NOMO-1 treated with dmso at 0.1 percent for 144 hours (cell line): ENCODE results near the gene ESF1.

Source experiments
- DNase-seq: peaks from one replicate; lab custom pipeline; 2025; ENCODE audit not compliant: unreplicated experiment; lab: John Stamatoyannopoulos, UW

Gene ESF1

GRCh38 chr20:13784893-13785715 is at the start of gene ESF1, which contains the start of gene NDUFAF5:
Gene ESF1 (minus strand): TSS chr20:13784919. CDS start chr20:13783140, 1,779 bp downstream.
Gene NDUFAF5 (plus strand): TSS chr20:13785028. CDS start chr20:13785069, 41 bp downstream.
- peak; percentile 93 for DNase-seq

GRCh38 chr20:13831476-13831875 is 46.8 kb upstream of the ESF1 start:
- DNase-seq: no peak

- no peak for DNase-seq
These were observed 40.7 kb upstream of the ESF1 start for GRCh38 chr20:13825465-13825864.

- no peak for DNase-seq
These were observed 39.7 kb upstream of the ESF1 start for GRCh38 chr20:13824459-13824858.

- DNase-seq: no peak
These were observed 37.7 kb upstream of the ESF1 start for GRCh38 chr20:13822459-13822858.

- peak; percentile 24 for DNase-seq
These were observed 37.2 kb upstream of the ESF1 start for GRCh38 chr20:13821876-13822275.

GRCh38 chr20:13819885-13820645 is 35.3 kb upstream of the ESF1 start:
- no peak for DNase-seq

- DNase-seq: no peak
These were observed 32.6 kb upstream of the ESF1 start for GRCh38 chr20:13817342-13817741.

- no peak for DNase-seq
These were observed 32.0 kb upstream of the ESF1 start for GRCh38 chr20:13816757-13817156.

GRCh38 chr20:13814672-13815071 is 30.0 kb upstream of the ESF1 start:
- no peak for DNase-seq

GRCh38 chr20:13813910-13814309 is 29.2 kb upstream of the ESF1 start:
- no peak for DNase-seq

- DNase-seq: no peak
These were observed 25.7 kb upstream of the ESF1 start for GRCh38 chr20:13810446-13810845.

- DNase-seq: no peak
These were observed 25.1 kb upstream of the ESF1 start for GRCh38 chr20:13809855-13810254.

GRCh38 chr20:13809373-13809772 is 24.7 kb upstream of the ESF1 start:
- no peak for DNase-seq

- DNase-seq: no peak
These were observed 16.0 kb upstream of the ESF1 start for GRCh38 chr20:13800728-13801134.

GRCh38 chr20:13799974-13800373 is 15.3 kb upstream of the ESF1 start:
- DNase-seq: no peak

- DNase-seq: no peak
These were observed 14.3 kb upstream of the ESF1 start for GRCh38 chr20:13799040-13799439.

GRCh38 chr20:13794667-13795066 is 9.9 kb upstream of the ESF1 start:
- no peak for DNase-seq

GRCh38 chr20:13793001-13793400 is 8.3 kb upstream of the ESF1 start:
- DNase-seq: no peak

- DNase-seq: no peak
These were observed 7.1 kb upstream of the ESF1 start for GRCh38 chr20:13791540-13792459.

GRCh38 chr20:13790708-13791107 is 6.0 kb upstream of the ESF1 start:
- no peak for DNase-seq
